CD4-positive, alpha-beta T cell treated with Interleukin-6 at 100 ng/mL for 8 hours (primary cell): ENCODE measurements around the gene CHID1.

Source experiments
- DNase-seq: peaks from one replicate; pipeline ENCODE4 v3.0.0-alpha.2; 2020; ENCODE audit warnings: mixed read lengths, low spot score

Gene CHID1

DNA sequence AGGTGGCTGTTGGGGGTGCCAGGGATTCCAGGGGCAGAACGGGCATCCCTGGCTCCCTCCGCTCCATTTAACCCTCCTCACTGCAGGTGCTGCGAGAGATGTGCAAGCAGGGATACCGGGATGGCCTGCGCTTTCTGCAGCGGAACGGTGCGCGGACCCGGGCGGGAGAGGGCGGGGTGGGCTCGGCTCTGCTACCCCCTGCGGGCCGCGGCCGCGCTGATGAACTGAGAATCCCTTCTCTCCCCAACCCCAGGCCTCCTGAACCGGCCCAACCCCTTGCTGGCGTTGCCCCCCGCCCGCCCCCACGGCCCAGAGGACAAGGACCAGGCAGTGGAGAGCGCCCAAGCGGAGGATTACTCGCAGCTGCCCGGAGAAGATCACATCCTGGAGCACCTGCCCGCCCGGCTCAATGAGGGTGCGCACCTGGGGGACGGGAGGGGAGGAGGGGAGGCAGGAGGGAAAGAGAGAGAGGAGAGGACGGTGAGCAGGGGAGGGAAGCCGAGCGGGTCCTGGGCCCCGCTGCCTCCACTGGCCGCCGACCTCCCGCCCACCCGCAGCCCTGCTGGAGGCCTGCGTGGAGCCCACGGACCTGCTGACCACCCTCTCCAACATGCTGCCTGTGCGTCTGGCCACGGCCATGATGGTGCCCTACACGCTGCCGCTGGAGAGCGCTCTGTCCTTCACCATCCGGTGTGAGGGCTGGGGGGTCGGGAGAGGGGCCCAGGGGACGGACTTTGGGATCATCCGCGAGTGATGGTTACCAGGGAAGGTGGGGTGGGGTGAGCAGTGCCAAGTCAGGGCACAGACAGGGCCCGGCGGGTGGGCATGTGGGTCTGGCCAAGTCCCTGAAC, 86.9 kb downstream of the CHID1 start:
- no peak for DNase-seq

DNA sequence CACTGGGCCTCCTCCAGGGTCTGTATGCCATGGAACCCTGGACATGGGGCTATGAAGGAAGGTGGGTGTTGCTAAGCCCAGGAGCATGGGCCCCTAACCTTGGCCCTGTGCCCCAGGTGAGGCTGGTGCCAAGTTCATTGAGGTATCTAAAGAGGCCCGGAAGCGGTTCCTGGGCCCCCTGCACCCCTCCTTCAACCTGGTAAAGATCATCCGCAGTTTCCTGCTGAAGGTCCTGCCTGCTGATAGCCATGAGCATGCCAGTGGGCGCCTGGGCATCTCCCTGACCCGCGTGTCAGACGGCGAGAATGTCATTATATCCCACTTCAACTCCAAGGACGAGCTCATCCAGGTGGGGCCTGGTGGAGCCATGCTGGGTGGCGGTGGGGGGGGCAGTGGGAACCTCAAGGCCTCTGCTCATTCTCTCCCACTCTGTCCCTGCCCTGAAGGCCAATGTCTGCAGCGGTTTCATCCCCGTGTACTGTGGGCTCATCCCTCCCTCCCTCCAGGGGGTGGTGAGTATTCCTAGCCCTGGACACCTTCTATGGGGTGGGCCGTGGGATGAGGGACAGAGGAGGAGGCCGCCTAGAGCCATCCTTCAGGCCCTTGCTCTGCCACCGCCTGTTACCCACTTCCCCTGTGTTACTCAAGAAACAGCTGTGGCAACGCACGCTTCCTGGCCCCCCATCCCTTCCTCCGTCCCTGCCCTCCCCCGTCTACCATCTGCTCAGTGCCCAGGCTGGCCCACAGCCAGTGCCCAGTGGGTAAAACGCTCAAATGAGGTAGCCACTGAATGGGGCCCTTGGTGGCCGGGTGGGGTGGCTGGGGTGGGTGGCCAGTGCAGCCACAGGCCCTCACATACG, 88.9 kb downstream of the CHID1 start:
- DNase-seq = no peak

DNA sequence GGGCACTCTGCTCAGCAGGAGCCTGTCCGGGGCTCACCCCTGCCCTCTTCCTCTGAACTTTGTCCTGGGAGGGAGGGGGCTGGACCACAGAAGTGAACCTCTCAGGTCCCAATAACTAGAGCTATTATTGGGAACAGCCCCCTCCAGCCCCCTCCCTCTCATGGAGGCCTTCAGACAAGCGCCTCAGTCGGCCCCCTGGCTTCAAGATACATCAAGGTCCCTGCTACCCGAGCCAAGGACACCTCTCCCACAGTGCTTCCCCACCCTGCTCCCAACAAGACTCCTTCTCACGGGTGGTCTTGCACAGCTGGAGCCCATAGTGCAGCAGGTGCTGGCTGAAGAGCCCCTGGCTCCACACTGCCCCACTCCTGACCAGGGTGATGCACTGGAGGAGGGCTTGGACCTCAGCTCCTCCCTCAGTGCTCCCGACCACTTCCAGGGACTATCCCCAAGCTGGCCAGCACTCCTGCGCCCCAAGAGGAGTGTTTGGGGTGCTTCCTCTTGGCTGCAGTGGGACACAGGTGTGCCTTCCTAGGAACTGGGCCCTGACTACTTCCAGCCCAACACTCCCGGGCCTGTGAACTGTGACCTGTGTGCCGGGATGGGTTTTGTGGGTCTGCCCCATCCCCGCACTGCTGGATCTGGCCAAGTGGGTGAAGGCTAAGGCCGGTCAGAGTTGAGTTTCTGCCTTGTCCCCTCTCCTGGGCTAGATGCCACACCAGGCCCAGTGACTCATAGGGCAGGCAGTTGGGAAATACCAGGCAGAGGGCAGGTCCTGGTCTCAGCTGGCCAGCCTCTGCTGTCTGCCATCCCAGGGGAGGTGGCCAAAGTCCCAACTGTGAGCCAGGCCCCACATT, 89.7 kb downstream of the CHID1 start:
- no peak for DNase-seq

DNA sequence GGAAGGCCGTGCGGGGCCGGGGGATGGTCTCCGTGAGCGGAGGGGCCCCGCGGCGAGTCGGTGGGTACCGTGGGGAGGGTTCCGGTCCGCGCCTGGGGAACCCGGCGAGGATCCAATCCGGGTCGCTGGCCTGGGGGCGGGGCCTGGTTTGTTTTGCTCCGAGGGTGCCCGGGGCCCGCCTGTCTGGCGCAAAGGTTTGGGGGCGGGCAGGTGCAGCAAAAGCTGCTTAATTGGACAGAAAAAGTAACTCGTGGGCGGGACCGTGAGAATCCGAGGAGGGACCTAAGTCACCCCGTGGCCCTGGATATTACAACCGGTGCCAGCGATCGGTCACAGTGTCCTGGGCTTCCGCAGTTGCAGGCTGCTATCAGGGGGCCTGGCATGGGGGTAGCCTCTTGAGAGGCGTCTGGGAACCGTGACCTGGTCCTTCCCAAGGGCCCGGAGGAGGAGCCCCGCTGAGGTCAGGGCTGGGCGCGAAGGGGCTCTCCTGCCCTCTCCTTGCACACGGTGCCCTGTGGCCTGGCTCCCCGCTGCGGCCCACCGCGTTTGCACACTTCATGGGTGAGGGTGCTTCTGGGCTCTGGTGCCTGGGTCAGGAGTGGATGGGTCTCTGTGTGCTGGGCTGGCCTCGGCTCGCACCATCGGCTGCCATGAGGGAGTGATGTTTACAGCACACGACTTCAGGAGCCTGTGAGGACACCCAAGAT, 90.5 kb downstream of the CHID1 start:
- peak; percentile 95 for DNase-seq

DNA sequence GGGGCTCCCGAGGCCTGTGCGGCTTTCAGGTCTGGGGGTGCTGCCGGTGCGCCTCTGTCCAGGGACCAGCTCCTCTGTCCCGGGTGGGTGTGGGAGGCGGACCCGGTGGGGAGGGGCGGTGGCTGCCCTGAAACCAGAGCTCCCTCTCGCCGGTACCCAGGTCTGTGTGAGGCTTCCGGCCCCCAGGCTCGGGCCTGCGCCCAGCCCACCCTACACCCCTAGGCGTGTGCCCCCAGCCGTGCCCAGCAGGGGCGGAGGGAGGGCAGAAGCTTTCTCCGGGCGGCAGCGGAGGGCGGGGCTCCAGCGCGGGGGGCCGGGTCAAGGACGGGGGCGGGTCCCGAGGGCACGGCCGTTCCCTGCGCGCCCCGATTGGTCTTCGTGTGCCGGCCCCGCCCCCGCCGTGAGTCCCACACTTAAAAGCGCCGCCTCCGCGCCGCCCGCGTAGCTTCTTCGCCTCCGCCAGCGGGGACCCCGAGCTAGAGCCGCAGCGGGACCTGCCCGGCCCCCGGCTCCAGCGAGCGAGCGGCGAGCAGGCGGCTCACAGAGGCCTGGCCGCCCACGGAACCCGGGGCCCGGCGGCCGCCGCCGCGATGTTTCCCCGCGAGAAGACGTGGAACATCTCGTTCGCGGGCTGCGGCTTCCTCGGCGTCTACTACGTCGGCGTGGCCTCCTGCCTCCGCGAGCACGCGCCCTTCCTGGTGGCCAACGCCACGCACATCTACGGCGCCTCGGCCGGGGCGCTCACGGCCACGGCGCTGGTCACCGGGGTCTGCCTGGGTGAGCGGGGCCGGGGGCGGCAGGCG, 91.3 kb downstream of the CHID1 start:
- DNase-seq = peak; percentile 90

DNA sequence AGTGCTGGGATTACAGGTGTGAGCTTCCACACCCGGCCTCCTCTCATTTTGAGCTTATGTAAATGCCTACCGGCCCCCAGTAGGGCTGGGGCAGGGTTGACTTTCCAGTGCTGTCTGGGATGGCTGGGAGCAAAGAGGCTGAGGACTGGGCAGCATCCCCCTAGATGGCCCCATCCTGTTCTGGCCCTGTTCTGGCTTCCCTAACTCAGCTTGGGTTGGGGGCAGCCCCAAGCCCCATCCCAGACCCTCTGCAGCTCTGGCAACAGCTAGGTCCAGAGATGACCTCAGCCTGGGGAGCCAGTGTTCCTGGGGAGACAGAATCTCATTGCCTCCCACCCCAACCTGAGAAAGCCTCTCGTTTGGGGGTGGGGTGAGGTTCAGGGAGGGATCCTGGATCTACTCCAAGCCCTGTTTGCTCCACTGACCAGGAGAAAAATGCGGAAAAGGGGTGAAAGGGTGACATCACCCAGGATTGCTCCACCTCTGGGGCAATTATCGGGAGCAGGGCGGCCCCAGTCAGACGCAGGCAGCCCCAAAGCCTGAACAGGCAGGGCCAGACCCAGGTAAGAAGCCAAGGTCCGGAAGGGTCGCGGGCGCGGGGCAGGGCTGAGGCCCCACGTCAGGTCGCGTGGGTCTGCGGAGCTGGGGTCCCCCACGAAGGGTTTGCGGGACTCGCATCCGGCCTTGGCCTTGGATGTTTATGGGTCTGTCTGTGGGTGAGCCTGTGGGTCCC, 92.0 kb downstream of the CHID1 start, which contains the start of gene PNPLA2:
Gene PNPLA2, plus strand, starts transcription at position 519 of the 733 bp plus-strand sequence. CDS start 805 bp downstream, outside the sequence.
- DNase-seq = no peak
